Measurements from ENCODE around the gene COL8A2. TPM values are rescaled to one million over a fixed set of nuclear protein-coding genes. Genes with fewer than 3 reads are reported as not detected.

COL8A2 gene
- total RNA-seq, 4 donors from 2014 or later, result 1.2 to 5.4 (median 1.7) TPM

GRCh38 chr1:36097693-36098585 is 27.1 kb downstream of the COL8A2 start:
- 83% methylated on average over 23 of the region's 33 CpGs; no CpG with 5 or more reads in 1 of the 2 donors for WGBS, 2 donors (ENCODE audit: low coverage in 1 of 2)
- no peaks in the 10 kb centered on the region for H3K9me3 ChIP-seq
- H3K27ac ChIP-seq, result no peak overlapping the region
- intact Hi-C loops (cut with DNase I; ENCODE audit: low total_unique reads) (loop anchor here (2.0 to 5.0 kb wide), 2 partner anchors 37 to 324 kb away; no protein-coding TSS in a partner anchor), in situ Hi-C loops (cut with MboI; ENCODE audit: low pct_ligation_motif_present in 1 of 4, low pct_unique_long_range_greater_than_20kb in 1 of 4, low sequenced_read_pairs in 3 of 4) (loop anchor here in 1 of 4 donors (10.0 kb wide), 1 partner anchor 87 kb away; no protein-coding TSS in a partner anchor)
- TF ChIP-seq POLR2A (IDR thresholded peaks at IDR 0.05), result no peak
- no peak for TF ChIP-seq POLR2AphosphoS5 (IDR thresholded peaks at IDR 0.05)
- no peak for TF ChIP-seq CTCF (IDR thresholded peaks at IDR 0.05)
- no peak for TF ChIP-seq EP300 (IDR thresholded peaks at IDR 0.05; ENCODE audit: low read depth)
- no peaks in the 10 kb centered on the region for H3K27me3 ChIP-seq
- peaks cover 0 to 22% (median 3%) of the 10 kb centered on the region in 4 donors for H3K36me3 ChIP-seq
- peaks cover 0 to 8% (median 3%) of the 10 kb centered on the region in 4 donors for H3K4me1 ChIP-seq
- H3K4me3 ChIP-seq, result no peak overlapping the region
- no peak for DNase-seq

GRCh38 chr1:36096500-36097432 is 28.3 kb downstream of the COL8A2 start:
- DNase-seq, result no peak
- in situ Hi-C loops (cut with MboI; ENCODE audit: low pct_ligation_motif_present in 1 of 4, low pct_unique_long_range_greater_than_20kb in 1 of 4, low sequenced_read_pairs in 3 of 4) (loop anchor here in 1 of 4 donors (10.0 kb wide), 1 partner anchor 88 kb away; no protein-coding TSS in a partner anchor), intact Hi-C loops (cut with DNase I; ENCODE audit: low total_unique reads) (loop anchor here (5.0 kb wide), 1 partner anchor 326 kb away; no protein-coding TSS in a partner anchor)
- TF ChIP-seq EP300 (IDR thresholded peaks at IDR 0.05; ENCODE audit: low read depth), result no peak
- TF ChIP-seq POLR2AphosphoS5 (IDR thresholded peaks at IDR 0.05), result no peak
- TF ChIP-seq POLR2A (IDR thresholded peaks at IDR 0.05), result no peak
- Histone ChIP-seq H3K9me3 (no peaks in the 10 kb centered on the region), H3K27me3 (no peaks in the 10 kb centered on the region), H3K4me1 (peaks cover 0 to 8% (median 3%) of the 10 kb centered on the region in 4 donors), H3K27ac (no peak overlapping the region), H3K36me3 (peaks cover 0 to 28% (median 9%) of the 10 kb centered on the region in 4 donors), H3K4me3 (no peak overlapping the region)
- 76% methylated on average over 16 of the region's 16 CpGs; no CpG with 5 or more reads in 1 of the 2 donors for WGBS, 2 donors (ENCODE audit: low coverage in 1 of 2)

- H3K4me3 ChIP-seq, result no peak overlapping the region
- intact Hi-C loops (cut with DNase I; ENCODE audit: low total_unique reads) (loop anchor here (5.0 kb wide), 1 partner anchor 326 kb away; no protein-coding TSS in a partner anchor), in situ Hi-C loops (cut with MboI; ENCODE audit: low pct_ligation_motif_present in 1 of 4, low pct_unique_long_range_greater_than_20kb in 1 of 4, low sequenced_read_pairs in 3 of 4) (loop anchor here in 1 of 4 donors (10.0 kb wide), 1 partner anchor 89 kb away; no protein-coding TSS in a partner anchor)
- no peak for TF ChIP-seq EP300 (IDR thresholded peaks at IDR 0.05; ENCODE audit: low read depth)
- TF ChIP-seq POLR2AphosphoS5 (IDR thresholded peaks at IDR 0.05), result no peak
- TF ChIP-seq CTCF (IDR thresholded peaks at IDR 0.05), result no peak
- no peak for TF ChIP-seq POLR2A (IDR thresholded peaks at IDR 0.05)
- no peak overlapping the region for H3K27ac ChIP-seq
- H3K4me1 ChIP-seq, result peaks cover 0 to 14% (median 3%) of the 10 kb centered on the region in 4 donors
- H3K27me3 ChIP-seq, result no peaks in the 10 kb centered on the region
- H3K9me3 ChIP-seq, result no peaks in the 10 kb centered on the region
- H3K36me3 ChIP-seq, result peaks cover 0 to 28% (median 9%) of the 10 kb centered on the region in 4 donors
- WGBS, 2 donors (ENCODE audit: low coverage in 1 of 2), result 72% methylated on average over 15 of the region's 15 CpGs; no CpG with 5 or more reads in 1 of the 2 donors
- DNase-seq, result no peak
Measured at GRCh38 chr1:36095760-36096405, 29.1 kb downstream of the COL8A2 start.

- H3K36me3 ChIP-seq, result peaks cover 0 to 28% (median 9%) of the 10 kb centered on the region in 4 donors
- H3K9me3 ChIP-seq, result no peaks in the 10 kb centered on the region
- intact Hi-C loops (cut with DNase I; ENCODE audit: low total_unique reads) (loop anchor here (5.0 kb wide), 1 partner anchor 328 kb away; no protein-coding TSS in a partner anchor), in situ Hi-C loops (cut with MboI; ENCODE audit: low pct_ligation_motif_present in 1 of 4, low pct_unique_long_range_greater_than_20kb in 1 of 4, low sequenced_read_pairs in 3 of 4) (loop anchor here in 1 of 4 donors (10.0 kb wide), 1 partner anchor 90 kb away; no protein-coding TSS in a partner anchor)
- H3K27ac ChIP-seq, result no peak overlapping the region
- TF ChIP-seq EP300 (IDR thresholded peaks at IDR 0.05; ENCODE audit: low read depth) (no peak), POLR2AphosphoS5 (IDR thresholded peaks at IDR 0.05) (no peak), POLR2A (IDR thresholded peaks at IDR 0.05) (no peak), CTCF (IDR thresholded peaks at IDR 0.05) (no peak)
- H3K4me3 ChIP-seq, result no peak overlapping the region
- WGBS, 2 donors (ENCODE audit: low coverage in 1 of 2), result 88% methylated on average over 8 of the region's 8 CpGs; no CpG with 5 or more reads in 1 of the 2 donors
- DNase-seq, result no peak
- no peaks in the 10 kb centered on the region for H3K27me3 ChIP-seq
- H3K4me1 ChIP-seq, result peaks cover 4 to 15% (median 8%) of the 10 kb centered on the region in 4 donors
Measured at GRCh38 chr1:36094621-36095061, 30.4 kb downstream of the COL8A2 start.
